Measurements from ENCODE around the gene CTTN. TPM values are rescaled to one million over a fixed set of nuclear protein-coding genes. Genes with fewer than 3 reads are reported as not detected.

The CTTN gene
- total and polyA plus RNA-seq, 9 of the 15 experiments (the other 6 are each of a cell fraction or from before 2014, with no cell fraction given): 9.9 to 158 (median 99.7) TPM

DNA sequence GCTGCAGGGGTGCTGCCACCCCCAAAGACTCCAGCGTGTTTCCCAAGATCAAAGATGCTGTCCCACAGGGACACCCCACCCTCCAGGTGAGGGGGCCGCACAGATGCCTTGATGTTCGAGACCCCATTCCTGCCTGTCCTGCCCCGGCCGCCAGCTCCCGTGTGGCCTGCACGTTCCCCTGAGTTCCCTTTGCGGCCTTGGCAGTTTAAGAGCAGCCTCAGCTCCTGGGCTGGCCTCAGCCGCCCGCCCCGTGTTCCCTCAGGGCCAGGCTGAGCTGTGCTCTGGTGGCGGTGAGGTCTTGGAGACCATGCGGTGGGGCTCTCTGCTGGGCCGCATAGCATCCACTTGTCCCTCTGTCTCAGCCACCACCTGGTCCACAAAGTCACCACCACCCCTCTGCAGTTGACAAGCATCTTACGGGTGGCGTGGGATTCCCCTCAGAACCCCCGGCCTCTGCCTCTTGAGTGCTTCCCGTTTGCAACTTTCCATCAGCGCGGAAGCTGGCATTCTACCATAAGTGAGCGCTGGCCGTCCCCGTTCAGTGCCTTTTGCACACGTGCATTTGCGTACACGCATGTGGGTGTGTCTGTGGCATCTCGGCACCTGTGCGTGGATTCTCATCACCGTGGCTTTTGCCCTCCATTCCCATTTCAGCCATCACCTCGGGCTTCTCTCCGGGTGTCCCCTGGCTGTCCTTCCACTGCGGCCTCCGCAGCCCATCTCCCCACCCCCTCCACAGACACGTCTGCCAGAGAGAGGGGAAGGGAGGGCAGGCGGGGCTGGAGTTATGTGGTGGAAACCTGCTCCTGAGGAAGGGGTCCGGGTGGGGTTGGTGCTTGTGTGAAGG, 35.9 kb downstream of the CTTN start:
- CTCF ChIA-PET (ENCODE audit: low intra/inter-chr PET ratio): no interaction called here
- peaks cover 88% of the 10 kb centered on the region; the same call in 2 of the 3 replicates for H3K36me3 ChIP-seq (ENCODE audit: control insufficient read depth, insufficient read depth, low read length)
- H2AFZ ChIP-seq (ENCODE audit: low read depth, low read length): no peak overlapping the region
- DNase-seq (ENCODE audit: extremely low read depth in 1 of 4, low spot score in 3 of 4): no peak
- H3K4me2 ChIP-seq (ENCODE audit: insufficient read depth, low read length): no peak overlapping the region
- no peak for ATAC-seq
- peaks cover 0 to 8% of the 10 kb centered on the region in 2 experiments; a peak in 1 of 5 replicates for H3K4me1 ChIP-seq (replicated peaks in 1 of 2; ENCODE audit: control insufficient read depth in 2 of 2, insufficient read depth in 2 of 2, low read length in 2 of 2)
- H3K27ac ChIP-seq (ENCODE audit: extremely low read depth, low read depth, low read length): no peak overlapping the region
- POLR2A ChIA-PET: interaction anchor here (0.6 to 1.8 kb wide), 3 partner anchors 10 to 41 kb away, joined by 3 to 5 read pairs (median 4); no protein-coding TSS in a partner anchor
- H3K9me3 ChIP-seq (replicated peaks; ENCODE audit: control insufficient read depth, insufficient read depth, low read depth, low read length): no peaks in the 10 kb centered on the region
- H3K79me2 ChIP-seq (ENCODE audit: control insufficient read depth, insufficient read depth, low read length): no peaks in the 10 kb centered on the region
- H3K4me3 ChIP-seq: no peak overlapping the region
- H3K9ac ChIP-seq (ENCODE audit: insufficient read depth in 1 of 2, low read depth in 2 of 2, low read length in 2 of 2): no peak overlapping the region; a peak in 1 of 4 replicates
- in situ Hi-C loops (cut with MboI) (no loop called here), intact Hi-C loops (cut with micrococcal nuclease) (no loop called here)
- H3K27me3 ChIP-seq (ENCODE audit: control insufficient read depth in 2 of 2, insufficient read depth in 2 of 2, low read length in 2 of 2): no peaks in the 10 kb centered on the region
- no peaks in the 10 kb centered on the region for H4K20me1 ChIP-seq (replicated peaks; ENCODE audit: control insufficient read depth, insufficient read depth, low read length)
- no peak for FAIRE-seq
- peak; percentile 18 for TF ChIP-seq RBM22 (IDR thresholded peaks at IDR 0.05; ENCODE audit: low read depth, low read length, poor library complexity, severe bottlenecking)
- no peak for TF ChIP-seq ETV5 (CRISPR knock-in tag; IDR thresholded peaks at IDR 0.05; ENCODE audit: low read depth)
- TF ChIP-seq FUS (optimal IDR thresholded peaks at IDR 0.05; ENCODE audit: low read depth, low read length): no peak
- TF ChIP-seq ZNF311 (CRISPR knock-in tag; IDR thresholded peaks at IDR 0.05): no peak
- TF ChIP-seq POLR2G (IDR thresholded peaks at IDR 0.05; ENCODE audit: low read depth, low read length): peak; percentile 45; the same call in 1 of the 2 replicates
- H3K9me1 ChIP-seq (ENCODE audit: control insufficient read depth, insufficient read depth, low read length): no peaks in the 10 kb centered on the region
- 95% methylated on average over 30 of the region's 36 CpGs for WGBS (ENCODE audit: insufficient coverage, low coverage, missing lambda C conversion rate)
- no TSS peak for BruUV-seq (replicated peaks)

Measured in K562 (cell line).